DND-41 (cell line): ENCODE results near the gene PEAK1.

ENCODE experiments used
- CTCF ChIP-seq: IDR thresholded peaks from 2 replicates; pipeline ENCODE4 v1.5.1; 2012; ENCODE audit warnings: borderline replicate concordance, low read length, moderate library complexity, mild to moderate bottlenecking; ENCODE audit not compliant: poor library complexity, severe bottlenecking; ENCODE audit errors: extremely low read depth
- EZH2 ChIP-seq: IDR thresholded peaks from 3 replicates; pipeline ENCODE4 v1.6.1; 2012; ENCODE audit warnings: borderline replicate concordance, low read depth, mild to moderate bottlenecking, moderate library complexity, low read length, inconsistent platforms; ENCODE audit not compliant: severe bottlenecking

GRCh38 chr15:77076323-77076915, 343.5 kb downstream of the PEAK1 start:
- TF ChIP-seq CTCF (no peak), EZH2 (no peak)
